Smooth muscle cell of the umbilical artery (primary cell): ENCODE data around the gene CORO7. TPM values are rescaled to one million over a fixed set of nuclear protein-coding genes. Genes with fewer than 3 reads are reported as not detected.

Experiments
- total RNA-seq: library from RNA; depleted of rRNA; stranded (reverse); fragments of >200 nt; gene quantifications from 2 replicates; pipeline ENCODE4 v1.2.3, GENCODE V29; 2014

Gene CORO7
- total RNA-seq, result 9.2 and 26.6 TPM in 2 replicates

DNA sequence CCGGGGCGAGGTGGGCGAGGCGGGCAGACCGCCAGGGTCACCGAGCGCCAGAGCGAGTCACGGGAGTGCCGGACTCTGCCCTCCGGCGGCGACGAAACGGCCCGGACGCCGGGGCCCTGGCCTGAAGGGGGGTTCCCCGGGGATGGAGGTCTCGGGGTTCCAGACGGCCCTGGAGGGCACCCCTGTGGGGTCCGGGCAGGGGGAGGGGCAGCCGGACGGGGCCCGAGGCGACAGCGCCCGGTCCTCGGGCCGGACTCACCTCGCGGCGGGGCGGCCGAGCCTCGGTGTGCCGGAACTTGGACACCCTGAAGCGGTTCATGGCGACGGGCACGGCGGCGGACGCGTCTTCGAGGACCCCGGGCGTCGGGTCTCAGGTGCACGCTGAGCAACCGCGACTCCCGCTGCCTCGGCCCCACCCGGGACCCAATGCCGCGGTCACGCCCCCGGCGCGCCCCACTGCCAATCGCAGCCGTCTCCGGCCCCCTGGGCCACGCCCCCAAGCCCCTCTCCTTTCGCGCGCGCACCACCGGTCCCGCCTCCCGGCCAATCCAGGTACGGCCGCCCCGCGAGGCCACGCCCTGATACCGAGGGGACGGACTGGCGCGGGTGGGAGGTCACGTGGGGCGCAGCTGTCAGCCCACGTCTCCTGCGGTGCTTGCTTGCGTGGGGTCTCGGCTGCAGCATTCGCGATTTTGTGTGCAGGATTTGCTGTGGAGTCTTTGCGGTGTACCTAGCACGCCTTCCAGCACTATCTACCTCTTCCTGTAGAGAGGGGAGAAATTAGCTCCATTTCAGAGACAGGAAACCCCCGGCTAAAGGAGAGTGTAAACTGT lies at the start of gene CORO7:
Gene CORO7, minus strand, starts transcription at position 397 of the 833 bp plus-strand sequence. Its CDS starts 78 bp downstream, at position 319.

DNA sequence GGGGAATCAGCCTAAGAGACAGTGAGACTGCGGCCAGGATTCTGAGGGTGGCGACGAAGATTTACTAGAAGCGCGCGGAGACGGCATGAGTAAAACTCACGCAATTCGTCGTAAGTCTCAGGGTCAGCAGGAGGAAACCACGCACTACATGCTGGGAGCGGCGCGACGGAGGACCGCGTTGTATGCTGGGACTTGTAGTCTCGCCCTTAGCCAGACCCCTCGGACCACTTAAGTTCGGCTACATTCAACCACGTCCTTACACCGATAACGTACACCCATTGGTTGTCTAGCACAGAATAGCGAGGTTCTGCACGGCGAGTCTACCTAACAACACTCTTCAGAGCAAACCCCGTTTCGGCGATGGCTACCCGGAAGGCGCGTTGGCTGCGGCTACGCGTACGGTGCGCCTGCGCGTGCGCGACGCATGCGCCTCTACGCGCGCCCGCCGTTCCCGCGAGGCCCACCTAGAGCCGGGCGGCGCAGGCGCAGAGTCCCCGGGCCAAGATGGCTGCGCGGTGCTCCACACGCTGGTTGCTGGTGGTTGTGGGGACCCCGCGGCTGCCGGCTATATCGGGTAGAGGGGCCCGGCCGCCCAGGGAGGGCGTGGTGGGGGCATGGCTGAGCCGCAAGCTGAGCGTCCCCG lies 9.1 kb upstream of the CORO7 start, which contains the start of gene DNAJA3:
Gene DNAJA3, plus strand, starts transcription at position 491 of the 643 bp plus-strand sequence. Its CDS starts 14 bp downstream, at position 505.

DNA sequence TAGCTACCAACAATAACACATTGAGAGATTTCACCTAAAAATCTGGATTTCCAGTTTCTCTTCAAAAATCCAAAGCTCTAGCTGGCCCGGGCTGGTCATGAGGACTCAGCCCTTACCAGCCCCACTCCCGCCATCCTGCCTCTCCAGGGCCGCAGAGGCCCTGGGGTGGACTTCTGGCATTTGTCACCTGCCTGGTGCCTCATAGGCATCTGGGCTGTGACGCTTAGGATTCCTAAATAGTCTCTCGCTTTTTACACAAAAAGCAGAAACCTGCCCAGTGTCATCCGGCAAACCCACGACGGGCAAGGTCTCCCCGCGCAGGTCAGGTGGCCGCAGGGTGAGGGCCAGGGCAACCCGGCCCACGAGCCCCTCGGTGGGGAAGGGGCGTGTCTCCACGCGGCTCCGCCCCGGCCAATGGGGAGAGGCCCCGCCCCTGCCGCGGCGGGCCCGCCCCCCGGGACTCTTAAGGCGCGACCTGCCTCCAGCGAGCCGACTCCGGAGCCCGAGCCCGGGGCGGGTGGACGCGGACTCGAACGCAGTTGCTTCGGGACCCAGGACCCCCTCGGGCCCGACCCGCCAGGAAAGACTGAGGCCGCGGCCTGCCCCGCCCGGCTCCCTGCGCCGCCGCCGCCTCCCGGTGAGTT lies 44.9 kb downstream of the CORO7 start, which contains the start of gene VASN:
Gene VASN, plus strand, starts transcription at position 492 of the 644 bp plus-strand sequence. CDS start 9,030 bp downstream, outside the sequence.

DNA sequence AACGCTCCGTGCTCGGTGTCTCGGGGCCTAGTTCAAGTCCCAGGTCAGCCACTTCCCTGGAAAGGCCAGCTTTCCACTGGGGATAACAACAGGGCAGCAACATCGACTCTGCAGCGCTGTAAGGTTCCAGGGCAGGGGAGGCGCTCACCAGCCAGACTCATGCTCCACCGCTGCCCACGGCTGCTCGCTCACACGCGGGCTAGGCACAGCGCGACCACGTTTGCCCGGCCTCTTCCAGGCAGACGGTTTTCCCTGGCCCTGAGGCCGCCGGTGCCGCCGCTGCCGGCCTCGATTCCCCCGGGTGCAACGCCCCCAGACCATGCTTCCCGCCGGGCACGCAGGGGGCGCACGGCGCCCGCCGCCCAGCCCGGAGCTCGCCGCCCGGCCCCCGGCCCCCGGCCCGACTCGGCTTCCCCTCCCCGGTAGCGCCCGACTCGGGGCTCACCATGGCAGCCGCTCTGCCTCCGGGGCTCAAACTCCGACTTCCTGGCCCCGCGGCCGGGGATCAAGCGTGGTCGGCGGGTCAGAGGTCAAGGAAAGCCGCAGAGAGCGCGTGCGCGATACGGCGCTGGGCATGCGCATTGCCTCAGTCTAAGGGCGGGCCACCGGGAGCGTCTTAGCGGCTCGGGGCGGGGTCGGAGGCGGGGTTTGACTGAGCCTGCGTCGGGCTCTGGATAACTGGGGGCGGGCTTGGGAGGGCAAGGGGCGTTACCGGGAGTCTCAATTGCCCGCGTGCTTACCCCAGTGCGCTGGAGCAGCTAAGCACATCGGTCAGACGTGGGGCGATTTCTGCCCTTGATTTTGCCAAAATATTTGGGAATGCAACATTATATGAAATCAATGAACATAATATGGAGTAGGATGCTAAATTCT lies 65.4 kb downstream of the CORO7 start, which contains the start of gene PAM16:
Gene PAM16, minus strand, starts transcription at position 535 of the 873 bp plus-strand sequence. Its CDS starts 87 bp downstream, at position 448.

DNA sequence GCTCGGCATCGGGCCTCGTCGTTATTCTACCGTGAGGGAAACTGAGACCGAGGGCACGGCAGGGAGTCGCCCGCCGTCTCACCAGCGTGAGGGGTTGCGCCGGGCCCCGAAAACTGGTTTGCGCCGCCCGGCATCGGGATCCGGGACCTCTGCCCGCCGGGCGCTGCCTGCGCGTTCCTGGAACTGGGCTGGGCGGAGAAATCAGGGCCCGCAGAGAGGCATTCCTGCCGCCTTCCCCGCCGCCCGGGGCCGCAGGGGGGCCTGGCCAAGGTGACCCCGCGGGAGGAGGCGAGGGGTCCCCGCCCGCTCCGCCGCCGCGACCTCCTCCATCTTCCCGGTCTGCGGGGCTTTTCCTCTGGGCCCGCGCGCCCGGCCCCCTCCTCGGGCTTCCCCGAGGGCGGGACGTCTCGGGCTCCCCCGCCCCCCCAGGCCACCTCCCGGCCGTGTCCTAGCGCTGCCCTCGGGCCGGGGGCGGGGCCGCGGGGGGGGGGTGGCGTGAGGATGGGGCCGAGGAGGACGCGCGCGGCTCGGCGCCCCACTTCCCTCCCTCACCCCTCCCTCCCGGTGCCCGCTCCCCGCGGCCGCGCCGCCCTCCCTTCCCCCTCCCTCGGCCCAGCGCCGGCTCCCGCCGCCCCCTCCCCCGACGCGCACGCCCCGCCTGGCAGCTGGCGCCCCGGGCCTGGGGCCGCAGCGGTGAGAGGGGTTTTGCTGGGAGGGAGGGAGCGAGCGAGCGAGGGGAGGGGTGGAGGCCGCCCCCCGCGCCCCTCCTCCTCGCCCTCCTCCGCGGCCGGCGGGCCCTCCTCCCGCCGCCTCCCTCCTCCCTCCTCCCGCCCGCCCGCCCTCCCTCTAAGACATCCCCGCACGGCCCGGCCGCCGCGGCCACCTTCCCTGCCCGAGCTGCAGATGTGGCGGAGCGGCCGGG lies 100.9 kb downstream of the CORO7 start, which contains the start of gene GLIS2:
Gene GLIS2, plus strand, starts transcription at position 882 of the 922 bp plus-strand sequence. CDS start 16,214 bp downstream, outside the sequence.

Other genes starting within 250 kb of the CORO7 start
- gene SRL, start 174.5 kb downstream of the CORO7 start, total RNA-seq, result not detected in 2 replicates
- gene TFAP4, start 143.6 kb downstream of the CORO7 start, total RNA-seq, result 4.2 and 5.8 TPM in 2 replicates
- 3.3 and 5.3 TPM in 2 replicates for gene GLIS2, start 100.5 kb downstream of the CORO7 start, total RNA-seq
- 13.3 and 31.2 TPM in 2 replicates for gene PAM16, start 65.3 kb downstream of the CORO7 start, total RNA-seq
- 97.5 and 122 TPM in 2 replicates for gene VASN, start 44.7 kb downstream of the CORO7 start, total RNA-seq
- gene DNAJA3, start 9.3 kb upstream of the CORO7 start, total RNA-seq, result 40.4 and 62.3 TPM in 2 replicates
- gene NMRAL1, start 58.0 kb upstream of the CORO7 start, total RNA-seq, result 41.4 and 47.8 TPM in 2 replicates
- gene HMOX2, start 59.8 kb upstream of the CORO7 start, total RNA-seq, result 58.8 and 85.1 TPM in 2 replicates
- gene CDIP1, start 122.2 kb upstream of the CORO7 start, total RNA-seq, result 13.4 and 17.3 TPM in 2 replicates
- not detected in 2 replicates for gene C16orf96, start 139.7 kb upstream of the CORO7 start, total RNA-seq
- 8.3 and 8.6 TPM in 2 replicates for gene UBALD1, start 198.3 kb upstream of the CORO7 start, total RNA-seq
- gene MGRN1, start 208.2 kb upstream of the CORO7 start, total RNA-seq, result 24.1 and 56.4 TPM in 2 replicates